Osteoblast (primary cell): ENCODE results near the gene TIMM9. TPM values are rescaled to one million over a fixed set of nuclear protein-coding genes. Genes with fewer than 3 reads are reported as not detected.

Source experiments
- DNase-seq: peaks from one replicate; pipeline ENCODE4 v3.0.0; 2011; ENCODE audit warnings: low spot score, mixed read lengths; ENCODE audit not compliant: insufficient read length; ENCODE audit errors: missing footprints
- H2AFZ ChIP-seq: 2 replicates; pipeline ENCODE4 v1.6.0; 2011; ENCODE audit warnings: mild to moderate bottlenecking, low read length
- H3K27ac ChIP-seq: 2 replicates; pipeline ENCODE4 v1.5.1; 2011; ENCODE audit warnings: mild to moderate bottlenecking, low read depth, low read length, moderate library complexity
- H3K27me3 ChIP-seq: 2 replicates; pipeline ENCODE4 v1.6.0; 2012; ENCODE audit warnings: mild to moderate bottlenecking, control low read depth, inconsistent platforms, low read length, moderate library complexity; ENCODE audit not compliant: insufficient read depth
- H3K36me3 ChIP-seq: 2 replicates; pipeline ENCODE4 v1.5.1; 2011; ENCODE audit warnings: mild to moderate bottlenecking, low read length, control low read depth, moderate library complexity; ENCODE audit not compliant: insufficient read depth
- H3K4me1 ChIP-seq: 2 replicates; pipeline ENCODE4 v1.5.1; 2011; ENCODE audit warnings: mild to moderate bottlenecking, low read length, control low read depth, moderate library complexity; ENCODE audit not compliant: insufficient read depth
- H3K4me2 ChIP-seq: 2 replicates; pipeline ENCODE4 v1.6.0; 2011; ENCODE audit warnings: mild to moderate bottlenecking, low read length; ENCODE audit not compliant: insufficient read depth
- H3K4me3 ChIP-seq: fragments of 200-600 bp; sonication (generic); 3 replicates; pipeline ENCODE4 v1.5.1; 2012; ENCODE audit warnings: mild to moderate bottlenecking, low read length, inconsistent platforms; ENCODE audit not compliant: insufficient read depth
- H3K79me2 ChIP-seq: 2 replicates; pipeline ENCODE4 v1.6.0; 2012; ENCODE audit warnings: mild to moderate bottlenecking, low read length, control low read depth, inconsistent platforms; ENCODE audit not compliant: insufficient read depth
- H3K9me3 ChIP-seq: 2 replicates; pipeline ENCODE4 v1.5.1; 2011; ENCODE audit warnings: low read depth, low read length, control low read depth
- H4K20me1 ChIP-seq: 2 replicates; pipeline ENCODE4 v1.6.0; 2012; ENCODE audit warnings: mild to moderate bottlenecking, low read length, control low read depth; ENCODE audit not compliant: insufficient read depth
- CTCF ChIP-seq: IDR thresholded peaks from 2 replicates; pipeline ENCODE4 v1.5.1; 2011; ENCODE audit warnings: mild to moderate bottlenecking, low read depth, low read length, moderate library complexity; ENCODE audit errors: extremely low read depth
- total RNA-seq: library from RNA; depleted of rRNA; stranded (reverse); fragments of >200 nt; gene quantifications from 2 replicates; pipeline ENCODE4 v1.2.3, GENCODE V29; 2012

Gene TIMM9
- total RNA-seq: 18.1 and 24.2 TPM in 2 replicates

GRCh38 chr14:58427281-58428117, at the start of gene TIMM9, which contains the start of gene KIAA0586:
Gene TIMM9, minus strand, starts transcription at chr14:58427531. Its CDS starts 15,586 bp downstream, at chr14:58411945.
Gene KIAA0586, plus strand, starts transcription at chr14:58427719. Its CDS starts 546 bp downstream, at chr14:58428265.
- Histone ChIP-seq H3K36me3 (peaks cover 7% of the 10 kb centered on the region), H2AFZ (peak within 1 kb of the TSS; percentile 99), H3K4me1 (peaks cover 21% of the 10 kb centered on the region), H3K9me3 (no peaks in the 10 kb centered on the region), H3K4me3 (peak within 1 kb of the TSS; percentile 91), H3K4me2 (peak within 1 kb of the TSS; percentile 91), H4K20me1 (no peaks in the 10 kb centered on the region), H3K27me3 (no peaks in the 10 kb centered on the region), H3K79me2 (peaks cover 54% of the 10 kb centered on the region), H3K27ac (peak within 1 kb of the TSS; percentile 96)
- peak; percentile 92 for DNase-seq
- no peak for TF ChIP-seq CTCF

- no peak overlapping the region for H3K4me3 ChIP-seq
- H3K4me1 ChIP-seq: no peaks in the 10 kb centered on the region
- DNase-seq: no peak
- no peak overlapping the region for H2AFZ ChIP-seq
- H3K9me3 ChIP-seq: no peaks in the 10 kb centered on the region
- H3K36me3 ChIP-seq: peaks cover 7% of the 10 kb centered on the region
- H3K79me2 ChIP-seq: no peaks in the 10 kb centered on the region
- H3K27me3 ChIP-seq: no peaks in the 10 kb centered on the region
- H3K27ac ChIP-seq: no peak overlapping the region
- H4K20me1 ChIP-seq: no peaks in the 10 kb centered on the region
- TF ChIP-seq CTCF: no peak
- no peak overlapping the region for H3K4me2 ChIP-seq
Observed at GRCh38 chr14:58476320-58476719, 49.0 kb upstream of the TIMM9 start.

- H3K4me3 ChIP-seq: no peak overlapping the region
- no peak for TF ChIP-seq CTCF
- H3K4me2 ChIP-seq: no peak overlapping the region
- no peaks in the 10 kb centered on the region for H4K20me1 ChIP-seq
- H3K36me3 ChIP-seq: peaks cover 33% of the 10 kb centered on the region
- H3K27me3 ChIP-seq: no peaks in the 10 kb centered on the region
- H3K79me2 ChIP-seq: no peaks in the 10 kb centered on the region
- H3K9me3 ChIP-seq: no peaks in the 10 kb centered on the region
- no peak overlapping the region for H2AFZ ChIP-seq
- no peak overlapping the region for H3K27ac ChIP-seq
- H3K4me1 ChIP-seq: no peaks in the 10 kb centered on the region
- no peak for DNase-seq
Observed at GRCh38 chr14:58469309-58469708, 42.0 kb upstream of the TIMM9 start.

GRCh38 chr14:58467575-58467974, 40.2 kb upstream of the TIMM9 start:
- peaks cover 35% of the 10 kb centered on the region for H3K36me3 ChIP-seq
- H3K27ac ChIP-seq: no peak overlapping the region
- H3K79me2 ChIP-seq: no peaks in the 10 kb centered on the region
- no peak overlapping the region for H2AFZ ChIP-seq
- no peak for TF ChIP-seq CTCF
- no peaks in the 10 kb centered on the region for H4K20me1 ChIP-seq
- no peaks in the 10 kb centered on the region for H3K9me3 ChIP-seq
- no peaks in the 10 kb centered on the region for H3K4me1 ChIP-seq
- H3K27me3 ChIP-seq: no peaks in the 10 kb centered on the region
- no peak overlapping the region for H3K4me2 ChIP-seq
- DNase-seq: no peak
- H3K4me3 ChIP-seq: no peak overlapping the region
